ENCODE results near the gene FLOT2.

DNA sequence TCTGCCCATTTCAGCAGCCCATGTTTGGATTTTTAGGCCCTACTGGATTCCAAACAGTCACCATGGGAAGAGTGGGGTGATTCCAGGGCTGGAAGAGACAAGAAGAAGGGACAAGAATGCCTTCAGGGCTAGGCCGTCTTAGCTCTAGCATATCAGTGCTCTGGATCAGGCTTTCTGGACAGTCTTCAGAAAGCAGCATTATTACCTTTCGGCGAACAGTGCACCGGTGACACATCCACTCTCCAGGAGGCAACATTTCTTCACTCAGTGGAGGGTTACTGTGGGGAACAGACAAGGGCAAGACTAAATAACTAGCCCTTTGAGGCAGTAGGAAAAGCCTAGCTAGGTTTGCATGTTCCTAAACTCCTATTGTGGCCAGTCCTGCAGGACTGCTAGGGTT lies 29.3 kb upstream of the FLOT2 start:
- TF ChIP-seq, protein P1, sequence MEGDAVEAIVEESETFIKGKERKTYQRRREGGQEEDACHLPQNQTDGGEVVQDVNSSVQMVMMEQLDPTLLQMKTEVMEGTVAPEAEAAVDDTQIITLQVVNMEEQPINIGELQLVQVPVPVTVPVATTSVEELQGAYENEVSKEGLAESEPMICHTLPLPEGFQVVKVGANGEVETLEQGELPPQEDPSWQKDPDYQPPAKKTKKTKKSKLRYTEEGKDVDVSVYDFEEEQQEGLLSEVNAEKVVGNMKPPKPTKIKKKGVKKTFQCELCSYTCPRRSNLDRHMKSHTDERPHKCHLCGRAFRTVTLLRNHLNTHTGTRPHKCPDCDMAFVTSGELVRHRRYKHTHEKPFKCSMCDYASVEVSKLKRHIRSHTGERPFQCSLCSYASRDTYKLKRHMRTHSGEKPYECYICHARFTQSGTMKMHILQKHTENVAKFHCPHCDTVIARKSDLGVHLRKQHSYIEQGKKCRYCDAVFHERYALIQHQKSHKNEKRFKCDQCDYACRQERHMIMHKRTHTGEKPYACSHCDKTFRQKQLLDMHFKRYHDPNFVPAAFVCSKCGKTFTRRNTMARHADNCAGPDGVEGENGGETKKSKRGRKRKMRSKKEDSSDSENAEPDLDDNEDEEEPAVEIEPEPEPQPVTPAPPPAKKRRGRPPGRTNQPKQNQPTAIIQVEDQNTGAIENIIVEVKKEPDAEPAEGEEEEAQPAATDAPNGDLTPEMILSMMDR (conservative IDR thresholded peaks at IDR 0.05; ENCODE audit: low read depth, low read length): no peak
- no peak for TF ChIP-seq EZH2phosphoT487 (IDR thresholded peaks at IDR 0.05; ENCODE audit: borderline replicate concordance, low read length)
- no peak for TF ChIP-seq EZH2 (IDR thresholded peaks at IDR 0.05; ENCODE audit: low read length, unreplicated experiment)
